HL-60/S4 treated with retinoic acid at 250 ng/mL for 4 days and 3 days (cell line): ENCODE measurements around the gene LIG1.

Source experiments
- in situ Hi-C: fragments of 300-500 bp; cut with MboI; formaldehyde crosslinking; loops from 2 replicates; pipeline ENCODE4 v1.7.0; 2022; ENCODE audit warnings: low sequenced_read_pairs

Gene LIG1

GRCh38 chr19:48169939-48170803 is at the start of gene LIG1, which contains the start of gene ZSWIM9:
Gene LIG1 (minus strand): TSS chr19:48170344. CDS start chr19:48165566, 4,778 bp downstream.
Gene ZSWIM9 (plus strand): TSS chr19:48170680. CDS start chr19:48171803, 1,123 bp downstream.
- in situ Hi-C loops, result no loop called here

- in situ Hi-C loops, result no loop called here
Measured at GRCh38 chr19:48218997-48219396, 48.9 kb upstream of the LIG1 start.

- in situ Hi-C loops, result no loop called here
Measured at GRCh38 chr19:48216933-48217332, 46.8 kb upstream of the LIG1 start.

- in situ Hi-C loops, result no loop called here
Measured at GRCh38 chr19:48213959-48214358, 43.8 kb upstream of the LIG1 start.

- in situ Hi-C loops, result no loop called here
Measured at GRCh38 chr19:48210005-48210404, 39.9 kb upstream of the LIG1 start.

- in situ Hi-C loops, result no loop called here
Measured at GRCh38 chr19:48206397-48207093, 36.4 kb upstream of the LIG1 start.

GRCh38 chr19:48203794-48204628 is 33.9 kb upstream of the LIG1 start:
- in situ Hi-C loops, result no loop called here

GRCh38 chr19:48203222-48203793 is 33.2 kb upstream of the LIG1 start:
- in situ Hi-C loops, result no loop called here

- in situ Hi-C loops, result no loop called here
Measured at GRCh38 chr19:48196933-48197665, 27.0 kb upstream of the LIG1 start.

- in situ Hi-C loops, result no loop called here
Measured at GRCh38 chr19:48196321-48196763, 26.2 kb upstream of the LIG1 start.

- in situ Hi-C loops, result no loop called here
Measured at GRCh38 chr19:48194844-48195830, 25.0 kb upstream of the LIG1 start.

- in situ Hi-C loops, result no loop called here
Measured at GRCh38 chr19:48194041-48194843, 24.1 kb upstream of the LIG1 start.

- in situ Hi-C loops, result no loop called here
Measured at GRCh38 chr19:48192750-48193149, 22.6 kb upstream of the LIG1 start.

- in situ Hi-C loops, result no loop called here
Measured at GRCh38 chr19:48190885-48191284, 20.7 kb upstream of the LIG1 start.

- in situ Hi-C loops, result no loop called here
Measured at GRCh38 chr19:48190288-48190884, 20.2 kb upstream of the LIG1 start.

GRCh38 chr19:48186541-48186991 is 16.4 kb upstream of the LIG1 start:
- in situ Hi-C loops, result no loop called here

- in situ Hi-C loops, result no loop called here
Measured at GRCh38 chr19:48186015-48186414, 15.9 kb upstream of the LIG1 start.

- in situ Hi-C loops, result no loop called here
Measured at GRCh38 chr19:48183356-48183755, 13.2 kb upstream of the LIG1 start.
